HepG2 (cell line): ENCODE data around the gene HSCB. TPM values are rescaled to one million over a fixed set of nuclear protein-coding genes. Genes with fewer than 3 reads are reported as not detected.

ENCODE experiments used
- ATAC-seq: fragments of 200-7000 bp; cut with Tn5 transposase; 3 replicates; pipeline ENCODE4 v1.9.1; 2020; ENCODE audit warnings: mild to moderate bottlenecking, moderate library complexity
- BruUV-seq: library from RNA; stranded (reverse); fragments of 400-500 nt; replicated peaks from 2 replicates; lab custom pipeline; 2021; lab: Mats Ljungman, UMichigan
- CTCF ChIA-PET: fragments of 300-600 bp; formaldehyde crosslinking; extraction: SDS; loops from one replicate; lab custom pipeline; 2021; ENCODE audit warnings: low total read pairs, inconsistent platforms, low intra/inter-chr PET ratio; lab: Yijun Ruan, JAX
- POLR2A ChIA-PET: fragments of 350-600 bp; sonication (Branson Sonifier 250); formaldehyde crosslinking; loops from one replicate; lab custom pipeline; 2020; ENCODE audit warnings: antibody characterized with exemption, inconsistent platforms; lab: Yijun Ruan, JAX
- DNase-seq: peaks from one replicate; pipeline ENCODE4 v3.0.0-alpha.2; 2015; ENCODE audit warnings: low spot score
- FAIRE-seq: peaks from 3 replicates; lab custom pipeline; 2011; peaks lifted over from hg19 to GRCh38; lab: Jason Lieb, UNC
- H2AFZ ChIP-seq: one replicate; pipeline ENCODE4 v1.6.1; 2011; ENCODE audit warnings: low read length, inconsistent platforms
- H3K27ac ChIP-seq: fragments of 300-600 bp; 3 replicates; pipeline ENCODE4 v1.8.0; 2011; ENCODE audit warnings: mixed run types, mild to moderate bottlenecking, mixed read lengths, low read length, inconsistent platforms; ENCODE audit not compliant: insufficient read depth; ENCODE audit errors: extremely low read length
- H3K27me3 ChIP-seq, 2 experiments: fragments of 200-600 bp in 1 of 2; 2 replicates in 1 of 2; 3 replicates in 1 of 2; pipeline versions ENCODE4 v1.6.0 to v1.8.0; 2011; ENCODE audit warnings: low read length in 2 of 2, mild to moderate bottlenecking in 2 of 2, moderate library complexity in 2 of 2, inconsistent platforms in 1 of 2; ENCODE audit not compliant: insufficient read depth in 2 of 2, control insufficient read depth in 1 of 2
- H3K36me3 ChIP-seq, 2 experiments: fragments of 200-600 bp in 1 of 2; replicated peaks in 1 of 2; 2 replicates in 1 of 2; 3 replicates in 1 of 2; pipeline versions ENCODE4 v1.5.1 to v1.8.0; 2011; ENCODE audit warnings: low read length in 2 of 2, inconsistent platforms in 1 of 2; ENCODE audit not compliant: insufficient read depth in 2 of 2, control insufficient read depth in 1 of 2
- H3K4me1 ChIP-seq: 2 replicates; pipeline ENCODE4 v1.5.1; 2012; ENCODE audit warnings: low read length, inconsistent platforms; ENCODE audit not compliant: insufficient read depth
- H3K4me2 ChIP-seq: 2 replicates; pipeline ENCODE4 v1.6.0; 2011; ENCODE audit warnings: low read depth, low read length, inconsistent platforms
- H3K4me3 ChIP-seq, 3 experiments: fragments of 200-600 bp in 1 of 3; sonication (generic), shearing (Covaris generic) in 1 of 3; replicated peaks in 1 of 3; 2 replicates each; pipeline ENCODE4 v1.5.1; 2011 to 2016; ENCODE audit warnings: low read length in 3 of 3, inconsistent platforms in 2 of 3, low read depth in 2 of 3, mild to moderate bottlenecking in 2 of 3, control low read depth in 1 of 3, mixed read lengths in 1 of 3; ENCODE audit not compliant: insufficient read depth in 1 of 3
- H3K79me2 ChIP-seq: one replicate; pipeline ENCODE4 v1.6.1; 2011; ENCODE audit warnings: low read length, inconsistent platforms; ENCODE audit not compliant: insufficient read depth
- H3K9ac ChIP-seq: 2 replicates; pipeline ENCODE4 v1.6.0; 2011; ENCODE audit warnings: mild to moderate bottlenecking, low read depth, low read length, inconsistent platforms; ENCODE audit not compliant: insufficient read depth
- H3K9me3 ChIP-seq: 2 replicates; pipeline ENCODE4 v1.5.1; 2012; ENCODE audit warnings: mild to moderate bottlenecking, low read length
- H4K20me1 ChIP-seq: 2 replicates; pipeline ENCODE4 v1.6.0; 2011; ENCODE audit warnings: inconsistent platforms, mild to moderate bottlenecking, low read length, moderate library complexity; ENCODE audit not compliant: insufficient read depth
- ATM ChIP-seq: fragments of 450-650 bp; IDR thresholded peaks from 2 replicates; pipeline ENCODE4 v1.7.1; 2017; ENCODE audit warnings: mild to moderate bottlenecking, borderline replicate concordance
- CCDC6 ChIP-seq: sonication (generic); formaldehyde crosslinking; IDR thresholded peaks from 2 replicates; pipeline ENCODE4 v1.8.1; 2022; ENCODE audit warnings: mild to moderate bottlenecking, missing genetic modification reagents, moderate library complexity
- EEA1 ChIP-seq: sonication (generic); formaldehyde crosslinking; IDR thresholded peaks from 2 replicates; pipeline ENCODE4 v1.5.1; 2020; ENCODE audit warnings: mild to moderate bottlenecking, missing genetic modification reagents, borderline replicate concordance
- XRCC5 ChIP-seq: fragments of 200-400 bp; formaldehyde crosslinking; optimal IDR thresholded peaks from 2 replicates; pipeline ENCODE3; 2017; ENCODE audit warnings: mild to moderate bottlenecking, low read length
- ZNF124 ChIP-seq: sonication (generic); formaldehyde crosslinking; IDR thresholded peaks from 2 replicates; pipeline ENCODE4 v1.4.0; 2020; ENCODE audit warnings: missing genetic modification reagents
- ZNF230 ChIP-seq: sonication (generic); formaldehyde crosslinking; IDR thresholded peaks from 2 replicates; pipeline ENCODE4 v1.4.0; 2020; ENCODE audit warnings: mild to moderate bottlenecking, missing genetic modification reagents
- ZNF552 ChIP-seq: sonication (generic); formaldehyde crosslinking; IDR thresholded peaks from 2 replicates; pipeline ENCODE4 v1.9.0; 2022; ENCODE audit warnings: missing genetic modification reagents, mild to moderate bottlenecking, borderline replicate concordance
- ZNF570 ChIP-seq: sonication (generic); formaldehyde crosslinking; IDR thresholded peaks from 2 replicates; pipeline ENCODE4 v1.4.0; 2020; ENCODE audit warnings: mild to moderate bottlenecking, missing genetic modification reagents, borderline replicate concordance
- ZNF792 ChIP-seq: IDR thresholded peaks from 2 replicates; pipeline ENCODE4 v1.6.1; 2016
- ZNF841 ChIP-seq: sonication (generic); formaldehyde crosslinking; IDR thresholded peaks from 2 replicates; pipeline ENCODE4 v1.8.1; 2023; ENCODE audit warnings: missing genetic modification reagents, borderline replicate concordance
- WGBS: methylation state at CpG from one replicate; pipeline ENCODE4 v1.1.6; 2017; ENCODE audit warnings: low lambda C conversion rate; 5-methylcytosine and 5-hydroxymethylcytosine counted together
- in situ Hi-C: cut with HindIII; loops from 2 replicates; pipeline ENCODE4 v1.10.0; 2017; ENCODE audit warnings: low pct_unique_long_range_greater_than_20kb; ENCODE audit not compliant: extremely low pct_ligation_motif_present
- intact Hi-C: fragments of 100-400 bp; cut with micrococcal nuclease; formaldehyde crosslinking; loops from one replicate; pipeline ENCODE4 v1.10.0; 2022; ENCODE audit not compliant: unreplicated experiment
- polyA plus RNA-seq, 8 experiments: library from polyadenylated mRNA; depleted of rRNA in 3 of 8; stranded (reverse) in 7 of 8; unstranded in 1 of 8; fragments of >200 nt; fragmentation: Illumina TruSeq in 4 of 8; extraction: Trizol in 4 of 8; gene quantifications; 2 replicates each; pipeline versions ENCODE4 v1.2.1 to v1.2.3, GENCODE V29; 2011 to 2016; ENCODE audit warnings: low read depth in 4 of 8, missing spikeins in 1 of 8, mixed read lengths in 1 of 8; ENCODE audit not compliant: insufficient read depth in 1 of 8
- total RNA-seq, 5 experiments: library from RNA; depleted of rRNA; stranded (reverse); fragments of >200 nt; fragmentation: Illumina TruSeq; extraction: Trizol; gene quantifications; 2 replicates each; pipeline ENCODE4 v1.2.3, GENCODE V29; 2016; ENCODE audit warnings: low read depth in 1 of 5
- TF ChIP-seq, protein P1 (sequence below): sonication (generic); formaldehyde crosslinking; IDR thresholded peaks from 2 replicates; pipeline ENCODE4 v1.5.0; 2020; ENCODE audit warnings: mild to moderate bottlenecking, missing genetic modification reagents, borderline replicate concordance
- TF ChIP-seq, protein P2 (sequence below), 2 experiments: sonication (generic) in 1 of 2; formaldehyde crosslinking in 1 of 2; IDR thresholded peaks; 2 replicates each; pipeline versions ENCODE4 v1.4.0 to v1.6.1; 2016 to 2020; ENCODE audit warnings: borderline replicate concordance in 1 of 2, low read depth in 1 of 2, mild to moderate bottlenecking in 1 of 2, missing genetic modification reagents in 1 of 2
- TF ChIP-seq, protein P3 (sequence below): sonication (generic); formaldehyde crosslinking; conservative IDR thresholded peaks from 2 replicates; pipeline ENCODE4 v1.4.0; 2020; ENCODE audit warnings: mild to moderate bottlenecking, missing genetic modification reagents, moderate library complexity

Gene HSCB
- total and polyA plus RNA-seq, 2 of the 13 experiments (the other 11 are each of a cell fraction or from before 2014, with no cell fraction given), result 15.4 to 20.9 TPM

DNA sequence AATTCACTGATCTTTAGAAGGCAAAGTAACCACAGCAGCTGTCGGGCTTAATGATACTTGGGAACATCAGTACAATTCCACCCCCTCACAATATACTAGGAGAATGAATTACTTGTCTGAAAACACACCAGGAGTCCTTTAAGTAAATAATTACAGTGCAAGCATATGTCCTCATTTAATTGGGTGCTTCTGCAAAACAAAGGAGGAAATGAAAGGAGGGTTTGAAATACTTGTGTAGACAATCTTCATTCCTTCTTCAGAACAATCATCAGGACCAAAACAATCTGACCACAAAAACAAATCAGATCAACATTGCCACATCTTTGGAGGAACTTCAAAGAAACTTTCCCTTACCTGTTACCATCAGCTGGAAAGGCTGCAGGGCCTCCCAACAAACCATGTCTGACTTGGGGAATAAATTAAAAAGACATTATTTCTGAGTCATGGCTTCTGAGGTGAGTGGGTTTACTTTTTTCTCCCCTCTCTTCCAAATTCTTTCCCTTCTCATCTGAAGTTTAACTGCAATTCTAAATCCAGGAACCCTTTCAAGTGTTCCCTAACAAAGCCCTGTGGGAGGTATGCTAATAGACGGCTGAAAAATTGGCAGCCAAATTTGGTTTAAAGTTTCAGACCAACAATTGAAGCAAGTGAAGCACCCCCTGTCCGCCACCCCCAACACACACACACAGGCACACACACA is 18.2 kb downstream of the HSCB start:
- no peaks in the 10 kb centered on the region for H4K20me1 ChIP-seq
- H2AFZ ChIP-seq, result no peak overlapping the region
- BruUV-seq, result no TSS peak
- ATAC-seq (peak; percentile 83), FAIRE-seq (peak; percentile 83), DNase-seq (peak; percentile 96)
- H3K27ac ChIP-seq, result peak overlapping the region; percentile 39
- H3K4me2 ChIP-seq, result peak overlapping the region; percentile 58
- H3K4me3 ChIP-seq, result peak overlapping the region in 1 of 3 experiments; percentile 15; a peak in 1 of 6 replicates
- intact Hi-C loops, result no loop called here
- in situ Hi-C loops, result no loop called here
- ChIA-PET CTCF (no interaction called here), POLR2A (interaction anchor here (0.7 to 1.4 kb wide), 3 partner anchors 14 to 442 kb away, joined by 3 to 4 read pairs (median 3); partner anchors contain the start of gene XBP1)
- H3K9me3 ChIP-seq, result no peaks in the 10 kb centered on the region
- 0 out of 5 replicates have a peak, but pooled peaks cover 0 to 3% of the 10 kb centered on the region in 2 experiments for H3K36me3 ChIP-seq
- no peaks in the 10 kb centered on the region for H3K79me2 ChIP-seq
- peak overlapping the region; percentile 31; the same call in 1 of the 2 replicates for H3K9ac ChIP-seq
- H3K27me3 ChIP-seq, result no peaks in the 10 kb centered on the region
- 48% methylated on average over 3 of the region's 3 CpGs for WGBS
- H3K4me1 ChIP-seq, result peaks cover 18% of the 10 kb centered on the region
- TF ChIP-seq ZNF841 (CRISPR knock-in tag) (no peak), ZNF124 (CRISPR knock-in tag) (no peak), ZNF570 (CRISPR knock-in tag) (no peak), ZNF552 (no peak), ZNF230 (CRISPR knock-in tag) (no peak), XRCC5 (no peak), ZNF792 (no peak), CCDC6 (CRISPR knock-in tag) (0 out of 2 replicates have a peak, but pooled peaks have one; percentile 53), EEA1 (CRISPR knock-in tag) (no peak), ATM (no peak)
- TF ChIP-seq, protein P1, sequence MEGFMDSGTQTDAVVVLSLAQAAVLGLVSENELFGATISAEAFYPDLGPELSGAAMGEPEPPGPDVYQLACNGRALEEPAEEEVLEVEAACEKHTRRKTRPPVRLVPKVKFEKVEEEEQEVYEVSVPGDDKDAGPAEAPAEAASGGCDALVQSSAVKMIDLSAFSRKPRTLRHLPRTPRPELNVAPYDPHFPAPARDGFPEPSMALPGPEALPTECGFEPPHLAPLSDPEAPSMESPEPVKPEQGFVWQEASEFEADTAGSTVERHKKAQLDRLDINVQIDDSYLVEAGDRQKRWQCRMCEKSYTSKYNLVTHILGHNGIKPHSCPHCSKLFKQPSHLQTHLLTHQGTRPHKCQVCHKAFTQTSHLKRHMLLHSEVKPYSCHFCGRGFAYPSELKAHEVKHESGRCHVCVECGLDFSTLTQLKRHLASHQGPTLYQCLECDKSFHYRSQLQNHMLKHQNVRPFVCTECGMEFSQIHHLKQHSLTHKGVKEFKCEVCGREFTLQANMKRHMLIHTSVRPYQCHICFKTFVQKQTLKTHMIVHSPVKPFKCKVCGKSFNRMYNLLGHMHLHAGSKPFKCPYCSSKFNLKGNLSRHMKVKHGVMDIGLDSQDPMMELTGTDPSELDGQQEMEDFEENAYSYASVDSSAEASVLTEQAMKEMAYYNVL (CRISPR knock-in tag), result peak; percentile 83; the same call in 1 of the 2 replicates
- TF ChIP-seq, protein P2, sequence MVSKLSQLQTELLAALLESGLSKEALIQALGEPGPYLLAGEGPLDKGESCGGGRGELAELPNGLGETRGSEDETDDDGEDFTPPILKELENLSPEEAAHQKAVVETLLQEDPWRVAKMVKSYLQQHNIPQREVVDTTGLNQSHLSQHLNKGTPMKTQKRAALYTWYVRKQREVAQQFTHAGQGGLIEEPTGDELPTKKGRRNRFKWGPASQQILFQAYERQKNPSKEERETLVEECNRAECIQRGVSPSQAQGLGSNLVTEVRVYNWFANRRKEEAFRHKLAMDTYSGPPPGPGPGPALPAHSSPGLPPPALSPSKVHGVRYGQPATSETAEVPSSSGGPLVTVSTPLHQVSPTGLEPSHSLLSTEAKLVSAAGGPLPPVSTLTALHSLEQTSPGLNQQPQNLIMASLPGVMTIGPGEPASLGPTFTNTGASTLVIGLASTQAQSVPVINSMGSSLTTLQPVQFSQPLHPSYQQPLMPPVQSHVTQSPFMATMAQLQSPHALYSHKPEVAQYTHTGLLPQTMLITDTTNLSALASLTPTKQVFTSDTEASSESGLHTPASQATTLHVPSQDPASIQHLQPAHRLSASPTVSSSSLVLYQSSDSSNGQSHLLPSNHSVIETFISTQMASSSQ (IDR thresholded peaks at IDR 0.05; ENCODE audit: low read depth), result peak; percentile 71; the same call in 1 of the 2 replicates
- TF ChIP-seq, protein P2 (CRISPR knock-in tag; IDR thresholded peaks at IDR 0.05; ENCODE audit: borderline replicate concordance), result no peak; the same call in 1 of the 2 replicates
- TF ChIP-seq, protein P3, sequence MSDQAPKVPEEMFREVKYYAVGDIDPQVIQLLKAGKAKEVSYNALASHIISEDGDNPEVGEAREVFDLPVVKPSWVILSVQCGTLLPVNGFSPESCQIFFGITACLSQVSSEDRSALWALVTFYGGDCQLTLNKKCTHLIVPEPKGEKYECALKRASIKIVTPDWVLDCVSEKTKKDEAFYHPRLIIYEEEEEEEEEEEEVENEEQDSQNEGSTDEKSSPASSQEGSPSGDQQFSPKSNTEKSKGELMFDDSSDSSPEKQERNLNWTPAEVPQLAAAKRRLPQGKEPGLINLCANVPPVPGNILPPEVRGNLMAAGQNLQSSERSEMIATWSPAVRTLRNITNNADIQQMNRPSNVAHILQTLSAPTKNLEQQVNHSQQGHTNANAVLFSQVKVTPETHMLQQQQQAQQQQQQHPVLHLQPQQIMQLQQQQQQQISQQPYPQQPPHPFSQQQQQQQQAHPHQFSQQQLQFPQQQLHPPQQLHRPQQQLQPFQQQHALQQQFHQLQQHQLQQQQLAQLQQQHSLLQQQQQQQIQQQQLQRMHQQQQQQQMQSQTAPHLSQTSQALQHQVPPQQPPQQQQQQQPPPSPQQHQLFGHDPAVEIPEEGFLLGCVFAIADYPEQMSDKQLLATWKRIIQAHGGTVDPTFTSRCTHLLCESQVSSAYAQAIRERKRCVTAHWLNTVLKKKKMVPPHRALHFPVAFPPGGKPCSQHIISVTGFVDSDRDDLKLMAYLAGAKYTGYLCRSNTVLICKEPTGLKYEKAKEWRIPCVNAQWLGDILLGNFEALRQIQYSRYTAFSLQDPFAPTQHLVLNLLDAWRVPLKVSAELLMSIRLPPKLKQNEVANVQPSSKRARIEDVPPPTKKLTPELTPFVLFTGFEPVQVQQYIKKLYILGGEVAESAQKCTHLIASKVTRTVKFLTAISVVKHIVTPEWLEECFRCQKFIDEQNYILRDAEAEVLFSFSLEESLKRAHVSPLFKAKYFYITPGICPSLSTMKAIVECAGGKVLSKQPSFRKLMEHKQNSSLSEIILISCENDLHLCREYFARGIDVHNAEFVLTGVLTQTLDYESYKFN (CRISPR knock-in tag), result peak; percentile 77
